Urothelium cell line (cell line): Measurements from ENCODE around the gene EPHA1.
"Not testable (repeated sequence)": the region's sequence is repeated elsewhere in the genome, so short reads cannot be mapped to it uniquely, and the experiment has no call there.

Experiments
- DNase-seq: peaks from one replicate; pipeline ENCODE4 v3.0.0; 2011; ENCODE audit warnings: low spot score, mixed read lengths
- FAIRE-seq: peaks from 2 replicates; lab custom pipeline; 2011; peaks lifted over from hg19 to GRCh38; lab: Jason Lieb, UNC

The EPHA1 gene

DNA sequence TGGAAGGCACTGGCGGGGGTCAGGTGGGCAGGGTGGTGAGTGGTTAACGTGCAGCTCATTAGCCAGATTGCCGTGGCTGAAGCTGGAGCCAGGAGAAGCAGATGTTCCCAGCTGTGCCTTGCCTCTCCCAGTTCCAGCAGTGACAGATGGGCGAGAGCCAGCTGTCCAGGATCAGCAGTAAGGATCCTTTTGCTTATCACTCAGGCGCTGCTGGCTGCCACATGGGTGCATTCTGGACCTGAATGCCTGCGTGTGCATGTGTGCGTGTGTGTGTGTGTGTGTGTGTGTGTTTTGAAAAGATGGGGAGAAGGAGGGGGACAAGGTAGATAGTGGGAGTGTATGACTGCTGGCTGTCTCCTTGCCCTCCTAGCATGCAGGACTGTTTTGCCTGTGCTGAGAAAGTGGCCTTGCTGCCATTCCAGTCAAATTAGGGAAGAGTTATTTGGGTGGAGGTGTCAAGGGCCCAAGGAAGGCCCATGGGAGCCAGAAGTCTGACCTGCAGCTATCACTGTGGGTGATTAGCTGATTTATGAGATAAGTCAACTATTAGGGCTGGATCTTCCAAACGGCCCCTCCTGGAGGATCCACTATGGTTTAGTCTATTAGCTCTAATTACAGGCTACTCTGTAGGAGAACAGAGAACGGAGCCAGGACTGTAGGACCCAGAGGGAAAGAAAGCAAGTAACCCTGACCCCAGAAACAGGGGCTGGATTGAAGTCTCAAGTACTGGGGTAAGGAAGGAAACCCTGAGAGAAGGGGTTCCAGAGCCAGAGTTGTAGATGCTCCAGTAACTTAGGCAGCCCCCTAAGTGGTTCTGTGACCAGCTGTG is 3.3 kb downstream of the EPHA1 start:
- DNase-seq: no peak
- FAIRE-seq: no peak

DNA sequence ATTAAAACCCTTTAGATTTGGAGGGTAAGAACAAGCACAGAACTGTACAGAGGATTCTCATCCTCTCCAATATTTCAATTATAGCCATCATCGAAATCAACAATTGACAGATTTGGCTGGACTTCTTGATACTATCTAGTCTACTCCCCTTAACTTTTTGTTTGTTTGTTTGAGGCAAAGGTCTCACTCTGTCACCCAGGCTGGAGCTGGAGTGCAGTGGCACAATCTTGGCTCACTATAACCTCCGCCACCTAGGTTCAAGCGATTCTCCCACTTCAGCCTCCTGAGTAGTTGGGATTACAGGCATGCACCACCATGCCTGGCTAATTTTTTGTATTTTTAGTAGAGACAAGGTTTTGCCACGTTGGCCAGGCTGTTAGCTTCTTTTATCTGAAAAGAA is 6.4 kb downstream of the EPHA1 start:
- DNase-seq, FAIRE-seq: not testable (repeated sequence)

DNA sequence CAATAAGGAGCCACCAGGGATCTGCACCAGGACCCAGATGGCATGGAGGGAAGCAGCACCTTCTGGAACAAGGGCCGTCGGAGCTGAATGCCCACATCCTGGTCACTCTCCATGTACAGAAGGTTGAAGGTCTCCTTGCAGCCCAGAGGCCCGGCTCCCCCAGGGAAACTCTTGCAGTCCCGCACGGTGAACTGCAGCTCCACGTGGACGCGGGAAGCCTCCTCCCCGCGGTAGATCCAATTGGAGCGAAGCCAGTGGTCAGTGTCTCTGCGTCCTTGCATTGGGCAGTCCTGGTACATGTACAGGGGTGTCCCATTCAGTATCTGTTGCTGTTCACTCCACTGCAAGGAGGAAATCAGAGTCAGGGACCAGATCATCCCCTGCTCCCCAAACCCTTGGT is 7.4 kb downstream of the EPHA1 start:
- FAIRE-seq: no peak

DNA sequence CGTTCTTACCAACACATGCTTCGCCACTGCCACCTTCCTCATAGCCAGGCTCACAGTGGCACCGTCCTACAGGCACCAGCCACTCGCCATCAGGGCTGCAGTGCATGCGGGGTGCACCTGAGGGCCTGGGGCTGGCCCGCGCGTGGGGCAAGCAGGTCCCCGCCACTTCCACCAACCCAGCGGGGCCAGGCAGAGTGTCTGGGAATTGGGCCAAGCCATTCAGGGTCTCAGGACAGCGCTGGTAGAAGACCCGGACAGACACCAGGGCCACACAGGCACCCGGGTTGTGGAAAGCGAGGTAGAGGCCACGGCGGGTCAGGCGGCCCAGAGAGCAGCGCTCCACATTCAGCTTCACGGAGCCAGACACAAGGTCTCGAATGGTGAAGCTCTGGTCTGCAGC is 9.0 kb downstream of the EPHA1 start:
- no peak for DNase-seq
- FAIRE-seq: no peak

More for the DNA sequence above, 7.4 kb downstream of the EPHA1 start:
- no peak for DNase-seq

DNA sequence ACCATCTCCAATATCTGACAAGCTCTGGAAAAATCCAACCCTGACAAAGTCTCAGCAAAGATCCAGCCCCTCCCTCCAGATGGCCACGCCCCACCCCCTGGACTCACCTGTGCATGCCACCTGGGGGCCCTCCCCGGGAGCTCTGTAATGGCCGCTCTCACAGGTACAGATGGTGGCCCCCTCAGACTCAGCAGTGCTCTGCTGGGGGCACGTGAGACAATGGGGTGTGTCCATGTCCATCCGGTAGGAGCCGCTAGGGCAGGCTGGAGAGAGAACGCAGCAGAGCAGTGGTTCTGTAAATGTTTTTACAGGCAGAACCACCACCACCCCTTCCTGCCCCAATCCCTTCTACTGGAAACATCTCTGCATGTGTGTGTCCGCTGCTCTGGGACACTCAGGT is 9.5 kb downstream of the EPHA1 start:
- DNase-seq (no peak), FAIRE-seq (no peak)

DNA sequence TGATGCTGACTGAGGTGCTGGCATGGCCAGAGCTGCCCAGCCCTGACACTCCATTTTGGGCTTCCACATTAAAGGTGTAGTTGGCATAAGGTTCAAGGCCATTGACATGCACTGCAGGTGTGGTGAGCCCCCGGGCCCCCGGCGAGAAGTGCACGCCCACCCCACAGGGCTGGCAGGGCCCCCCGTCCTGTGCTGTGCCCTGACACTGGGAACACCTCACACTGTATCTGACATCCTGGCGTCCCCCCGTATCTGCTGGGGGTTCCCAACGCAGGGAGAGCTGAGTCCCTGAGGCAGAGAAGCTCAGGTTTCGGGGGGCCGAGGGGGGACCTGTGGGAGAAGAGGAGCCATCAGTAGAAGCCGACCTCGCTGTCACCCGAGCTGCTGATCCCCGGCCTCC is 10.0 kb downstream of the EPHA1 start:
- FAIRE-seq: no peak
- DNase-seq: no peak

DNA sequence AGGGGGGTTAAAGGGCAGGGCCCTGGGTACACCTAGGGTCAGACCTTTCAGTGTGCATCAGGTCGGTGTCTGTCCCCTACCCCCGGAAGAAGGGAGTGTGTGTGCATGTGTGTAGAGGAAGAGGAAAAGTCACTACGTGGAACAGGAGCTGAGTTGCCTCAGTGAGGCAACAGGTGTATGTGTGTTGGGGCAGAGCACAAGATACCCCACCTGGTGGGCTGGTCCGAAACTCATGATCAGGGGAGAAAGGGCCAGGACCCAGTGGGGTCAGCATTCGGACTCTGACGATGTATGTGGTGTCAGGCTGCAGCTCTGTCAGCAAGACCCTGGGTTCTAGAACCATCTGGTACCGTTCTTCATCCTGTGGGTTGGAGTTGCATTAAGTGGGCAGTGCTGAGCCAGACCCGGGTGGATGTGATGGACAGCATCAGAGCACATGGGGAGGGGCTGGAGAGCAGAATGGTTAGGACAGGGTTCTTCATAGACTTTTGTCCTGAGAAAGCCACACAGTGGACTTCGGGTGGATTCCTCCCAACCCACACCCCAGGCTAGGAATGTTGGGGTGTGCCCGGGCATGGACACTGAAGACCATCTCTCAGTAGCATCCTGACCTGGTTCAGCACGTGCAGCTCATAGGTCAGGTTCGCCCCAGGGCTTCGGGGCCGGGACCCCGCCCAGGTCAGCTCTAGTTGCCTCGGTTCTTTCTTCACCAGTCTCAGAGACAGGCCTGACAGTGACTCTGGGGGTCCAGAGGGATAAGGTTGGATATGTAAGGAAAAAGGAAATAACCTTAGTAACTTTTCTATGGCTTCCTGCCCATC is 10.7 kb downstream of the EPHA1 start:
- FAIRE-seq: no peak

DNA sequence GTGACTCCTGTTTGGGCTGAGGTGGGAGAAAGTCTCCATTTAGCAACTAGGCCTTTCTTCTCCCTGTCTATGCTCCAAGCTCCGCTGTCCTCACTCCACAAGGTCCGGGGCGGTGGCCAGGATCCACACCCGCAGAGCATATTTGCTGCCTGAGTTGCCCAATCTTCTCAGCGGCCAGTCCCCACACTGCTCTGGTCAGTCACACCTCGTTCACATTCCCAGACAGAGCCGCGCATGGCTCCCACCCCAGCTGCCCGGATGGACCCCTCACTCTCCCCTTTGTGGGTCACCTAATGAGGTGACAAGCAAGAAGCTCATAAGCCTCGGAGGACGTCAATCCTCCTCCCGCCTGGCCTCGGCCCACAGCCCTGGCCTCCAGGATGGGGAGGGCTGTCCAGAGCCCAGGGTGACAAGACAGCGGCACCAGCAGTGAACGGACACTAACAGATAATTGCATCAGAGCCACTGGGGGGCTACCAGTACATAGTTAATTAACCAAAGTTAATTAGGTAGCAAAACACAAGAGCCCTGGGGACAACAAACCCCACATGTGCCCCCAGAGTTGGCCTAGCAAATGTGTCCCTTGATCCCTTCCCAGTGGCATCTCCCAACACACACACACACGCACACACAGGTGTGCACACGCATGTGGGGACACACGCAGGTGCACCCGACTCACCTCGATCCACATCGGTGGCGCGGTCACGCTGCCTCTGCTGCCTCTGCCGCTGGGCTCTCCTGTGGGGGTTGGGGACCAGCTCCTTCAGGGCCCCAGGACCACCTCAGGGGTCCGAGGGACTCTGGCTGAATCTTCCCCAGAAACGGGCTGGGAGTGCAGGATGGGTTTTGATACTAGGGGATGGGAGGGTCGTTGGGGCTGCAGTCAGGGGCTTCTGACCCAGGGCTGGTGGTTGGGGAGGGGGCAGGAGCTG is 11.8 kb downstream of the EPHA1 start:
- no peak for DNase-seq
- no peak for FAIRE-seq

More for the DNA sequence above, 10.7 kb downstream of the EPHA1 start:
- DNase-seq: no peak

DNA sequence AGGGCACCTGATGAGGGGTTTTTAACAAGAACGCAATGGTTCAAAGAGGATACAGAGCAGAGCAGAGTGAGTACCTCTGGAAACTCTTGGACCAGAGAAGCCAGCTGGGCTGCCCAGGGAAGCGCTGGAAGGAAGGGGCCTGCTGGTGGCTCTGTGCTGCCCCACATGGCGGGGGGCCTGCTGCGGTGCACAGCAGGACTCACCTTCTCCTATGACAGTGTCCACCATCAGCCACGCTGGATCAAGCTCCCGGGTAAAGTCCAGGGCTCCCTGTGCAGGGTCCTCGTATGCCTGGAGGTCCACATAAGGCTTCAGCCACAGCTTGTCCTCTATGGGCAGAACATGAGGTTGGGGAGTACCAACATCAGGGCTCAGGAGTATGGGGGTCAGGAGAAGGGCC is 12.5 kb downstream of the EPHA1 start:
- DNase-seq (no peak), FAIRE-seq (no peak)

DNA sequence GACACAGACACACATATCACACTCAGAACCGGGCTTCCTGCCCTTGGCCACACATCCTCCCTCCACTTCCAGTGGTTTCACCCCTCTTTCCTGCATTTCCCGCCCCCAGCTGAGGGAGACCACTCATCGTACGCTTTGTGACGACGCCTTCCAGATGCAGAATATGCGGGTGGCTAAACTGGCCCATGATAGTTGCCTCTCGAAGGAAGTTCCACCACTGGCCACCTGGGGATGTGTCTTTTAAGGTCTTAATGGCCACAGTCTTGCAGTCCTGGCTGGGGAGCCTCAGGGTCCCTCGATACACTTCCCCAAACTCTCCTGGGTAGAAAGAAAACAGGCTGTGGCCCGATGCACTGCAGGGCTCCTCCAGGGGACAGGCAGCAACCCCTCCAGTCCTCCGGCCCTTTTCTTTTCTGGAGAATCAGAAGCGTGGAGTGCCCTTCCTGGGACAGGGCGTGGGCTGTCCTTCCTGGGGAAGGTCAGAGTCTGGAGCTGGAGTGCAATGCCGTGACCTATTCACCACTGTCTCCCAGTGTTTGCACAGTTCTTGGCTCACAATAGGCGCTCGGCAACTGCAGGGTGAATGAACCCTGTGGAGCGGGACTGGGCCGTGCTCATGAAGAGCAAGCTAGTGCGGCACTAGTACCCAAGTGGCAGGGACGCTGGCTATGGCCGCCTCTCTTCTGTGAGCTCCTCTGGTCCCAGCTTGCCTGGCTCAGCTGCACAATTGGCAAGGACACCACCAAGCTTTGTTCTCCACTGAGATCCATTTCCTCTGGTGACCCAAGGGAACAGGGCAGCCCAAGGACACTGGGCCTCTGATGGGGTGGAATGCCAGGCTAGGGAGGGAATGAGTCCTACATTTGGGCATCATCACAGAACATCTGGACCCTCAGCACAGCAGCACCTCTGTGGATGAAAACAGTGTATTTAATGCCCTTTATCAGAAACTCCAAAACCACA is 13.2 kb downstream of the EPHA1 start:
- no peak for DNase-seq
- FAIRE-seq: no peak

DNA sequence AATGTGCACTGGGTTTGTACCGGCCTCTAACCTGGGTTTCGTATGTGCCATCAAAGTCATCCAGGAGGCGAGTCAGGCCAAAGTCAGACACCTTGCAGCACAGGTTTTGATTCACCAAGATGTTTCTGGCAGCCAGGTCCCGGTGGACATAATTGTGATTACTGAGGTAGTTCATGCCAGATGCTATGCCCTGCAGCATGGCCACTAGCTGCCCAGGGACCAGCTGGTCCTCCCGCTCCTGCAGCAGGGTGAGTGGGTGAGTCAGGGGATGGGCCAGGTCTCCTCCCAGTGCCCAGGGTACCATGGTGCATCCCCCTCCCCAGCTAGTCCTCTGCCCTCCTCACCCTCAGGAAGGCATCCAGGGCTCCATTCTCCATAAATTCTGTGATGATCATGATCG is 13.9 kb downstream of the EPHA1 start:
- FAIRE-seq (no peak), DNase-seq (no peak)

DNA sequence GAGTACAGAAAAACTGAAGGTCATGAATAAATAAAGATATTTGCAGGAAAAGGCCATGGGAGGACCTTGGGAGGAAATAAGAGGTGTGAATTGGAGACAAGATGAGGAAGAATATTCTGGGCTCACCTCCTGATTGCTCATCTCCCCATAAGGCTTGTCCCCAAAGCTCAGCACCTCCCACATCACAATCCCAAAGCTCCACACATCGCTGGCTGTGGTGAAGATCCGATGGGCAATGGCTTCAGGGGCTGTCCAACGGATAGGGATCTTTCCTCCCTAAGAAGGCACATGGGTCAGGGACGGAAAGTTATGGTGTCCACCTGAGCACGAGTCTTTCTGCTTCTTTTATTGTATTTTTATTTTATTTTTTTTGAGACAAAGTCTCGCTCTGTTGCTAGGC is 14.6 kb downstream of the EPHA1 start:
- FAIRE-seq (no peak), DNase-seq (no peak)

DNA sequence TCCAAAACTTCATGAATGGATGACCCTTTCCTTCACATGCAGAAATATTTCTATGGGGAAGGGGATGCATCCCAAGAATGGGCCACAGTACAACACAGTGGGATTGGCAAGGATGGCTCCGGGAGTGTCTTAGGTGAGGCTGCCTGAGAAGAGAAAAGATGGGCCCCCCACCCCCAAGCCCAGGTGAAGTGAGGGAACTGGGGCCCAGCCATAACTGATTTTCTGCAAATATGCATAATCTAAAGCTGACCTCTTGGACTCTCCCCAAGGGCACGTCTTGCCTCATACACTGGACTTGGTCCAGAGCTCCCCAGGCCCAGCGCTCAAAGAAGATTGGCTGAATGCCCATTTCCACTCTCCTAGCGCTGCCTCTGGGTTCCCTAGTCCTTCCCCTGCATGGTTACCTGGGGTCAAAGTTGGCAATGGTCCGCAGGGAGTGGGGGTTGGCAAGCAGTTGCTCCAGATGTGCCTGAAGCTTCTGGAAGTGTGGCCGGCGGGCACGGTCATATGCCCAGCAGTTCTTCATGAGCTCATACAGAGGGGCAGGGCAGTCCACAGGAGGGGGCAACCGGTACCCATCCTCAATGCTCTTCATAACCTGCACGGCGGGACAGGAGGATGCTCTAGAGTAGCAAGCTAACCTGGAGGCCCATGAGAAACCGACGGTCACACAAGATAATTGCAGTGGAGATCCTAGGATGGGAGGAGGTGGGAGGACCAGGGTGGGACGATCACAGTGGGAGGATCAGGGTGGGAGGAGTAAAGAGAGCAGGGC is 15.2 kb downstream of the EPHA1 start:
- FAIRE-seq: no peak
- DNase-seq: no peak

DNA sequence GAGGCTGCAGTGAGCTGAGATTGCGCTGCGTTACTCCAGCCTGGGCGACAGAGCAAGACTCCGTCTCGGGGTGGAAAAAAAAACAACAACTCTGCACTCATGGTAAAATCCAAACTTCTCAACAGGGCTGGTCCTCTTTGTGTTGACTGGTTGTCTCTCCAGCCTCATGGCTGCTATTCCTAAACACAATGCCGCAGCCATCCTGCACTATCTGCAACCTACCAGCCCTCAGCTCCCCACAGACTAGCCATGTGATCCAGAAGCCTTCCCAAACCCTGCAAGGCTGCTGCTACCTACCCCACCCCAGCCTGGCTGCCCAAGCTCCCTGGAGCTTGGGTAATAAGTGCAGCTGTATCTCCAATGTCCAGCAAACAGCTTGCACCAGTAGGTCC is 15.8 kb downstream of the EPHA1 start:
- no peak for FAIRE-seq

DNA sequence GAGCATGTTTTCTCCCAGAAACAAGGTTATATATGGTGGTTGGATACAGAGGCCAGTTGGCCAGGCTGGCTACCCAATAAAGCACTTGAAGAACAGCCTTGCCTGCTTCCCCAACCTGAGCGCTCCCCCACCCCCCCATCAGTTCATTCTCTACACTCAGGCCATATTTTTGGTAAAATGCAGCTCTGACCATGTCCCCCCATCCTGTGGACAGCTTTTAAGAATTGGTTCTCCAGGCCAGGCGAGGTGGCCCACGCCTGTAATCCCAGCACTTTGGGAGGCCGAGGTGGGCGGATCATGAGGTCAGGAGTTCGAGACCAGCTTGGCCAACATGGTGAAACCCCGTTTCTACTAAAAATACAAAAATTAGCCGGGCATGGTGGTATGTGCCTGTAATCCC is 16.2 kb downstream of the EPHA1 start:
- not testable (repeated sequence) for FAIRE-seq

More for the DNA sequence above, 15.8 kb downstream of the EPHA1 start:
- DNase-seq: no peak

DNA sequence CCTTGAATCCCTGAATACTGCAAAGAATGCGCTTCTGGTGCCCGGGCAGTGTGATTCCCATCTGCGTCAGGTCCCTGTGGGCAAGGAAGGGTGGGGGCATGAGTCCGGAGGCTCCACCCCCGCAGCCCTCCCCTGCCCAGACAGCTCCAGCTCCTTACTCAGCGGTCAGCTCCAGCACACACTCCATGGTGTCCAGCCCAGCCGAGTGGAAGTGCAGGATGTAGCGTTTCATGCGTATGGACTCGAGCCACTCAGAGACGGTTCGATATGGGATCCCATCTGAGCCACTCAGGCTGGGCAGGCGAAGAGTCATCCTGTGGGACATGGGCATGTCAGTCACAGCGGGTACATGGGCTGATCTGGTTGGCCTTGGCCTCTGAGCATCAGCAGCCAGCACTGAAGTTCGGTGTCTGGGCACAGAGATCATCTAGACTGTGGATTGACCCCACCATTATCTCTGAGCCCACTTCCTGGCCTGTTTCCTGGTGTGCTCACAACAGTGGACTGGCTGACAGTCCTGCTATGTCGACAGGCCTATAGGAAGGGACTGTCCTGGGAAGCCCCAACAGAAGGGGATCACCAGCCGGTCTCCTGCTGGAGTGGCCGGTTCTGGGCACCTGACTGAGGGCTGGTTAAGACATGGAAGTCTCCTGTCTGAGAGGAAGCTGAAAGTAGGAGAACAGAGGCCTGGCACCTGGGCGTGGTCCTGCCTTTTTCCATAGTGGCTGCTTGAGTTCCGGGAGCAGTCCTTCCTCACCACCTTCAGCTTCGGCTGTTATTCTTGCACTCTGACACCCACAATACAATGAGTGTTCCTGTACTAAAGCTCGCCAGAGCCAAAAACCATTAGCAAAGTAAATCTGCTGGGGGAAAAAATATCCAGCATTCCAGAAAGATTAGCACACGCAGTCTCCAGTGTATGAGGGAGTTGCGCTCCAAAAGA is 16.9 kb downstream of the EPHA1 start:
- no peak for DNase-seq
- no peak for FAIRE-seq

More for the DNA sequence above, 16.2 kb downstream of the EPHA1 start:
- DNase-seq: not testable (repeated sequence)

DNA sequence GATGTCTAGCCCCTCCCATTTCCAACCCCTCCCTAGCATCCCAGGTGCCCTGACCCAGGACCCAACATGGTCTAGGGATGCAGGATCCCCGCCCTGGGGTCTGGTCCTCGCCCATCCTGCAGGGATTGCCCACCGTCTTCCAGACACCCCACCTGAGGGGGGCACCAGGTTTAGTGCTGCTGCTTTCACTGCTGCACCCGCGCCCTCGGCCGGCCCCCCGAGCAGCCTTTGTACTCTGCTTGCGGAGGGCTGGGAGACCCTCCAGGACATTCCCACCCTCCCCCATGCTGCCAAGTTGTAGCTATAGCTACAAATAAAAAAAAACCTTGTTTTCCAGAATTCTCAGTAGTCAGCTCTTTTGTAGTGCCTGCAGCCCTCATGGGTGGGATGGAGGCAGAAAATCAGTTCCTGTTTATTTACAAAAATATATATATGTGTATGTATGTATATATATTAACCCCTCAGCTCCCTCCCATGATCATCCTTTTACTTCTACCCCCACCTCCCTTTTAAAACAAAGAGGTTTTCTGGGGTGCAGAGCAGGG is 17.8 kb downstream of the EPHA1 start:
- DNase-seq (no peak), FAIRE-seq (no peak)
